ENCODE results near the gene PSMD14.
"Not testable (repeated sequence)": the region's sequence is repeated elsewhere in the genome, so short reads cannot be mapped to it uniquely, and the experiment has no call there.

The PSMD14 gene

DNA sequence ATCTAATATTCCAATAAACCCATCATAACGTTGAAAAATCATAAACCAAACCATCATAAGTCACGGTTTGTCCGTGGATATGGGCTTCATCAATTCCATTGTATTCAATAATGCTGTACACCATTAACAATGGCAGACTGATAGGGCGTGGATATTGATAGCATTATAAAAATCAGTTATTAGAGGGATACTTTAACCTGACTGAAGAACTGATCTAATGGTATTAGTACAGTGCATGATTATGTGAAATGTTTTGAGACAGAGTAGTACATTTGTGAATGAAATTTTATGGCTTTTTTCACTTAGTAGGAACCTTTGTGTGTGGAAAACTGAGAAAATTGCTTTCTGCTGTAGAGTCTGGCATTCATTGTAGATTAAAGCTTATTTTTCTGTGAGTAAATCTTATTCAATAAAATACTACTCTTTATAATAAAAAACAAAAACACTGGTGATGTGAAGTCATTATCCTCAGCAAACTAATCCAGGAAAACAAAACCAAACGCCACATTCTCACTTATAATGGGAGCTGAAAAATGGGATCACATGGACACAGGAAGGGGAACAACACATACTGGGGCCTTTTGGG lies 28.9 kb upstream of the PSMD14 start:
- WGBS (ENCODE audit: extremely low coverage, insufficient coverage, low lambda C conversion rate), result no CpG with 5 or more reads among the region's 5 CpGs
- not testable (repeated sequence) for H3K4me3 ChIP-seq (ENCODE audit: low read length); H3K9ac ChIP-seq (ENCODE audit: low read length); H3K56ac ChIP-seq (ENCODE audit: low read length); H2BK15ac ChIP-seq (replicated peaks; ENCODE audit: low read depth); H4K5ac ChIP-seq (ENCODE audit: low read length); H3K27ac ChIP-seq (ENCODE audit: low read depth, low read length); H2BK5ac ChIP-seq (ENCODE audit: low read length); H2AK5ac ChIP-seq (ENCODE audit: low read length); H3K79me1 ChIP-seq (ENCODE audit: low read length); H2BK120ac ChIP-seq (ENCODE audit: low read depth, low read length); DNase-seq; H4K8ac ChIP-seq (ENCODE audit: low read depth, low read length); H3K79me2 ChIP-seq (ENCODE audit: control insufficient read depth, insufficient read depth, low read length); H3K4me2 ChIP-seq (ENCODE audit: low read length); H3K4me1 ChIP-seq (ENCODE audit: control insufficient read depth, low read depth, low read length); H3K36me3 ChIP-seq (ENCODE audit: control insufficient read depth, insufficient read depth, low read length); H3K4ac ChIP-seq (ENCODE audit: low read depth, low read length); H3K18ac ChIP-seq (ENCODE audit: low read length); H3K23ac ChIP-seq (ENCODE audit: low read length); H3K27me3 ChIP-seq (ENCODE audit: insufficient read depth, low read length, poor library complexity)

DNA sequence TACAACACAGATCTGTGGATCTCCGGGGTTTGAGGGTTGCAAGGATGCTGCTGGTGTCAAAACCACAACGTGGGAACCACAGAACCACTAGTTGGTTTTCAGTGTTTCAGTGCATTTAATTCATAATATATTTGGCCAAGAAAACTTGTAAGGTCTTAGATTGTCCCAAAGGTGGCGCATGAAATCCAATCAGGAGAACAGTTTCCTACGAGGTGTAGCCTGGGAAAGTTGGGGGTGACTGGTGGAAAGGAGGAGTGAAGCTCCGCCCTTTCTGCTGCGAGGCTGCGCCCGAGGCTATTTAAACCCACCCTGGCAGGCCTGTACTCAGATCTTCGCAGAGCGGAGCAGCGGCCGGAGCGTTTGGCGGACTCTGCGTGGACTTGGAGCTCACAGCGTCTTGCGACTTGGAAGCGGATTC lies 27.3 kb upstream of the PSMD14 start:
- H3K9ac ChIP-seq (ENCODE audit: low read length); H2BK5ac ChIP-seq (ENCODE audit: low read length); H4K8ac ChIP-seq (ENCODE audit: low read depth, low read length); H2BK15ac ChIP-seq (replicated peaks; ENCODE audit: low read depth); H3K79me2 ChIP-seq (ENCODE audit: control insufficient read depth, insufficient read depth, low read length); H3K4me3 ChIP-seq (ENCODE audit: low read length); H3K36me3 ChIP-seq (ENCODE audit: control insufficient read depth, insufficient read depth, low read length); H3K23ac ChIP-seq (ENCODE audit: low read length); H3K79me1 ChIP-seq (ENCODE audit: low read length); H3K4me2 ChIP-seq (ENCODE audit: low read length); H2AK5ac ChIP-seq (ENCODE audit: low read length); H3K27me3 ChIP-seq (ENCODE audit: insufficient read depth, low read length, poor library complexity); H3K27ac ChIP-seq (ENCODE audit: low read depth, low read length); H3K18ac ChIP-seq (ENCODE audit: low read length); H4K5ac ChIP-seq (ENCODE audit: low read length); H3K4me1 ChIP-seq (ENCODE audit: control insufficient read depth, low read depth, low read length); H3K56ac ChIP-seq (ENCODE audit: low read length); H2BK120ac ChIP-seq (ENCODE audit: low read depth, low read length); H3K4ac ChIP-seq (ENCODE audit: low read depth, low read length): not testable (repeated sequence)
- WGBS (ENCODE audit: extremely low coverage, insufficient coverage, low lambda C conversion rate), result no CpG with 5 or more reads among the region's 18 CpGs
- peak; percentile 83 for DNase-seq

DNA sequence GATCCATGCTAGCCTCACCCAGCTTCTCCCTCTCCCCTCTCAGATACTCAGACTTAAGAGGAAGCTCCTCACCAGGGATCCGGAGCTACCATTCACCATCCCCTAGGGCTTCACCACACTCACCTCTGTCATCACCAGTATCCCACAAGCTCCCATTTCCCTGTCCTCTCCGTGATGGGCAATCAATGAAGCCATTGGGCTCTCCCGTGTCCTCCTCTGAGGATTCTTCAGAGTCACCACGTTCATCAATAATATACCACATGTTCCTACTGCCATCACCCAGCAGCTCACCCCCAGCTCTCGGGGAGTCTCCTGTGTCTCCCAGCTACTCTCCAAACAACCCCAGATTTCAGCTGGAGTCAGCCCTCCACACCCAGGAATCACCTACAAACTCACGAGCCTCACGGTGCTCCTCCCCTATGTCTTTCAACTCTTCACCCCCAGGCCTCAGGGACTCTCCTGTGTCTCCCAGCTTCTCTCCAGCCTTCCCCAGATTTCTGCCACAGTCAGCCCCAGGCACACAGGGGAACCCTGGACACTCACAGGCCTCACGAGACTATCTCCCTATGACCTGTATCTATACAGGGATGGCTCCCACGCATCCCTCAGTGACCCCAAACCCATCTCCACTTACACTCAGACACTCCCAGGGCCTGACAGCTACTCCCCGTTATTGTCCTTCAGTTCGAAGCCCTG lies 26.5 kb upstream of the PSMD14 start:
- H2BK5ac ChIP-seq (ENCODE audit: low read length); H3K36me3 ChIP-seq (ENCODE audit: control insufficient read depth, insufficient read depth, low read length); H3K4me2 ChIP-seq (ENCODE audit: low read length); H3K27ac ChIP-seq (ENCODE audit: low read depth, low read length); H3K18ac ChIP-seq (ENCODE audit: low read length); DNase-seq; H2BK15ac ChIP-seq (replicated peaks; ENCODE audit: low read depth); H4K5ac ChIP-seq (ENCODE audit: low read length); H3K56ac ChIP-seq (ENCODE audit: low read length); H3K4me1 ChIP-seq (ENCODE audit: control insufficient read depth, low read depth, low read length); H2AK5ac ChIP-seq (ENCODE audit: low read length); H3K79me2 ChIP-seq (ENCODE audit: control insufficient read depth, insufficient read depth, low read length); H3K27me3 ChIP-seq (ENCODE audit: insufficient read depth, low read length, poor library complexity); H3K4ac ChIP-seq (ENCODE audit: low read depth, low read length); H4K8ac ChIP-seq (ENCODE audit: low read depth, low read length); H3K4me3 ChIP-seq (ENCODE audit: low read length); H2BK120ac ChIP-seq (ENCODE audit: low read depth, low read length); H3K23ac ChIP-seq (ENCODE audit: low read length); H3K9ac ChIP-seq (ENCODE audit: low read length); H3K79me1 ChIP-seq (ENCODE audit: low read length): not testable (repeated sequence)
- no CpG with 5 or more reads among the region's 11 CpGs for WGBS (ENCODE audit: extremely low coverage, insufficient coverage, low lambda C conversion rate)

DNA sequence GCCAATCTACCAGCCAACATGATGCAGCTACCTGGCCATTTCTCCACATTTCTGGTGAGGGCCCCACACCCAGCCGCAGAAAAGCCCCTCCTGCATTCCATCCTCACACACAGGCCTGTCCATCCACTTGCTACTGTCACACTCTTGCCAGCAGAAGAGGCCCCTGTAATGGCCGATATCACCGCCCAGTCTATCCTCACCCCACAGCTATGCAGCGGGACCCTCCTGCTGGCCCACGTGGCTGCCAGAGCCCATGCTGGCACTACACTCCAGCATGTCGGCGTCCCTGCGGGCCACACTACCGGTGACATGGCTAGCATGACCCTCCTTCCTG lies 25.9 kb upstream of the PSMD14 start:
- WGBS (ENCODE audit: extremely low coverage, insufficient coverage, low lambda C conversion rate), result no CpG with 5 or more reads among the region's 9 CpGs
- H3K79me2 ChIP-seq (ENCODE audit: control insufficient read depth, insufficient read depth, low read length); H3K4me3 ChIP-seq (ENCODE audit: low read length); H3K79me1 ChIP-seq (ENCODE audit: low read length); H3K56ac ChIP-seq (ENCODE audit: low read length); DNase-seq; H3K27ac ChIP-seq (ENCODE audit: low read depth, low read length); H2AK5ac ChIP-seq (ENCODE audit: low read length); H3K4me2 ChIP-seq (ENCODE audit: low read length); H2BK120ac ChIP-seq (ENCODE audit: low read depth, low read length); H3K23ac ChIP-seq (ENCODE audit: low read length); H3K4me1 ChIP-seq (ENCODE audit: control insufficient read depth, low read depth, low read length); H4K8ac ChIP-seq (ENCODE audit: low read depth, low read length); H2BK15ac ChIP-seq (replicated peaks; ENCODE audit: low read depth); H3K27me3 ChIP-seq (ENCODE audit: insufficient read depth, low read length, poor library complexity); H3K4ac ChIP-seq (ENCODE audit: low read depth, low read length); H4K5ac ChIP-seq (ENCODE audit: low read length); H3K36me3 ChIP-seq (ENCODE audit: control insufficient read depth, insufficient read depth, low read length); H3K18ac ChIP-seq (ENCODE audit: low read length); H2BK5ac ChIP-seq (ENCODE audit: low read length); H3K9ac ChIP-seq (ENCODE audit: low read length): not testable (repeated sequence)

DNA sequence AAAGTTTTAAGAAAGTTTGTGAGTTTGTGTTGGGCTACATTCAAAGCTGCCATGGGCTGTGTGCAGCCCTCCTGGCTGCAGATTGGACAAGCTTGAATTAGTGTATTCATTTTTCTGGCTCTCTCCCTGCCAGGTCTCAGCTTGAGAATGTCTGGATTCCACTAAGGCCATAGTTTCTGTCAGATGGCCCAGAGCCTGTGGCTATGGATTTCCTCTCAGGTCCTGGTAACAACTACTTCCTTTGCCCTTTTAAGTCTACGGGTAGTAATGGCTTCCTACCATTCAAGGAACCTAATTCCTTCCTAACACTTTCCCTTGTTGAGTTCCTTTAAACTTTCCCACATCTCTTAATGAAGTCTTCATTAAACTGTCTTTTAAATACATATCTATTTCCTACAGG lies 24.3 kb upstream of the PSMD14 start:
- Histone ChIP-seq H3K23ac (ENCODE audit: low read length) (no peak overlapping the region), H3K27ac (ENCODE audit: low read depth, low read length) (no peak overlapping the region), H2BK120ac (ENCODE audit: low read depth, low read length) (no peak overlapping the region), H3K56ac (ENCODE audit: low read length) (no peak overlapping the region), H3K9ac (ENCODE audit: low read length) (no peak overlapping the region), H3K18ac (ENCODE audit: low read length) (no peak overlapping the region), H2BK5ac (ENCODE audit: low read length) (no peak overlapping the region), H3K4me2 (ENCODE audit: low read length) (no peak overlapping the region), H3K4me1 (ENCODE audit: control insufficient read depth, low read depth, low read length) (no peaks in the 10 kb centered on the region), H3K4me3 (ENCODE audit: low read length) (no peak overlapping the region), H2AK5ac (ENCODE audit: low read length) (no peak overlapping the region), H3K79me1 (ENCODE audit: low read length) (no peaks in the 10 kb centered on the region), H2BK15ac (replicated peaks; ENCODE audit: low read depth) (no peak overlapping the region), H3K36me3 (ENCODE audit: control insufficient read depth, insufficient read depth, low read length) (no peaks in the 10 kb centered on the region), H3K79me2 (ENCODE audit: control insufficient read depth, insufficient read depth, low read length) (no peaks in the 10 kb centered on the region), H3K27me3 (ENCODE audit: insufficient read depth, low read length, poor library complexity) (no peaks in the 10 kb centered on the region), H4K5ac (ENCODE audit: low read length) (no peak overlapping the region), H4K8ac (ENCODE audit: low read depth, low read length) (no peak overlapping the region), H3K4ac (ENCODE audit: low read depth, low read length) (no peak overlapping the region)
- WGBS (ENCODE audit: extremely low coverage, insufficient coverage, low lambda C conversion rate), result no CpG with 5 or more reads among the region's 1 CpG
- DNase-seq, result no peak

DNA sequence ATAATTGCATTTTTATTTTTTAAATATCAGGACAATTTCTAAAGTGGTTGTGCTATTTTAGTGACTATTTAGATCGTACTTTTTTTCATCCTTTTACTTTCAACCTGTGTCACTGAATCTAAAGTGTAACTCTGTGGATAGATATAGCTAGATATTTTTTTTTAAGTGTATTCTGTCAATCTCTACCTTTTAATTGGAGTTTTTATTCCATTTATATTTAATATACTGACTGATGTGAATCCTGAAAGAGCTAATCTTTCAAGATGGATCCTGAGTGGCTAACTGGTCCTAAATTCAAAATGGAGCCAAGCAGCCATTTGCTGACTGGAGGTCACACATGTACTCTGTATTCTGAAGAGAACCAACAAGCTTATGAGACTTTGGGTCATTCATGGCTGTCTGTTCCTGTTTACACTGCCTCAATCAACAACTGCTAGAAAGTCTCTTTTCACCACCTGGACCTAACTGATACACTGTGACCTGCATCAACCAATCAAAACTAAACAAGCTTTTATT lies 4.6 kb upstream of the PSMD14 start:
- Histone ChIP-seq H3K27ac (ENCODE audit: low read depth, low read length) (no peak overlapping the region), H2AK5ac (ENCODE audit: low read length) (no peak overlapping the region), H3K18ac (ENCODE audit: low read length) (no peak overlapping the region), H2BK120ac (ENCODE audit: low read depth, low read length) (no peak overlapping the region), H2BK5ac (ENCODE audit: low read length) (no peak overlapping the region), H2BK15ac (replicated peaks; ENCODE audit: low read depth) (no peak overlapping the region), H3K56ac (ENCODE audit: low read length) (no peak overlapping the region), H3K9ac (ENCODE audit: low read length) (no peak overlapping the region), H3K4me3 (ENCODE audit: low read length) (no peak overlapping the region), H3K36me3 (ENCODE audit: control insufficient read depth, insufficient read depth, low read length) (no peaks in the 10 kb centered on the region), H3K79me2 (ENCODE audit: control insufficient read depth, insufficient read depth, low read length) (peaks cover 1% of the 10 kb centered on the region), H3K79me1 (ENCODE audit: low read length) (no peaks in the 10 kb centered on the region), H3K23ac (ENCODE audit: low read length) (no peak overlapping the region), H3K4me2 (ENCODE audit: low read length) (no peak overlapping the region), H3K4ac (ENCODE audit: low read depth, low read length) (no peak overlapping the region), H3K27me3 (ENCODE audit: insufficient read depth, low read length, poor library complexity) (no peaks in the 10 kb centered on the region), H3K4me1 (ENCODE audit: control insufficient read depth, low read depth, low read length) (no peaks in the 10 kb centered on the region), H4K8ac (ENCODE audit: low read depth, low read length) (no peak overlapping the region), H4K5ac (ENCODE audit: low read length) (no peak overlapping the region)
- WGBS (ENCODE audit: extremely low coverage, insufficient coverage, low lambda C conversion rate), result no CpG with 5 or more reads among the region's 1 CpG
- DNase-seq, result no peak
